HFFc6 (cell line): ENCODE data around the gene OCEL1. TPM values are rescaled to one million over a fixed set of nuclear protein-coding genes. Genes with fewer than 3 reads are reported as not detected.
A peak's percentile ranks its signal among the peaks of the same experiment; 100 is the strongest.

Source experiments
- DNase-seq: peaks from one replicate; pipeline ENCODE4 v3.0.0-alpha.2; 2018
- H3K27ac Mint-ChIP-seq: 2 replicates; pipeline ENCODE4 v1.8.0; 2020; ENCODE audit warnings: mild to moderate bottlenecking, mixed read lengths
- H3K27me3 Mint-ChIP-seq: 2 replicates; pipeline ENCODE4 v1.8.0; 2021; ENCODE audit warnings: mild to moderate bottlenecking, moderate library complexity, mixed read lengths; ENCODE audit not compliant: insufficient read depth
- H3K36me3 Mint-ChIP-seq: 2 replicates; pipeline ENCODE4 v1.8.0; 2021; ENCODE audit warnings: low read depth, mixed read lengths
- H3K4me1 Mint-ChIP-seq: 2 replicates; pipeline ENCODE4 v1.8.0; 2020; ENCODE audit warnings: low read depth, mixed read lengths
- H3K4me3 Mint-ChIP-seq: 2 replicates; pipeline ENCODE4 v1.8.0; 2020; ENCODE audit warnings: mild to moderate bottlenecking, moderate library complexity, mixed read lengths
- H3K9me3 Mint-ChIP-seq: 2 replicates; pipeline ENCODE4 v1.8.0; 2020; ENCODE audit warnings: mild to moderate bottlenecking, mixed read lengths
- total RNA-seq, 6 experiments: library from RNA; stranded (reverse); fragmentation: NEBNext Ultra II Directional; extraction: Animal tissue kit (Norgen Biotek cat#: 25700); gene quantifications; 2 replicates in 1 of 6; 3 replicates in 5 of 6; pipeline ENCODE4 v1.2.3, GENCODE V29; 2021
- TF ChIP-seq, protein P1 (sequence below): fragments of 200-600 bp; sonication (generic); IDR thresholded peaks from 2 replicates; pipeline ENCODE4 v1.5.0; 2021; ENCODE audit warnings: antibody characterized with exemption, mild to moderate bottlenecking

OCEL1 gene
- total RNA-seq, 6 experiments from 2014 or later = 13.0 to 20.3 (median 17.4) TPM

DNA sequence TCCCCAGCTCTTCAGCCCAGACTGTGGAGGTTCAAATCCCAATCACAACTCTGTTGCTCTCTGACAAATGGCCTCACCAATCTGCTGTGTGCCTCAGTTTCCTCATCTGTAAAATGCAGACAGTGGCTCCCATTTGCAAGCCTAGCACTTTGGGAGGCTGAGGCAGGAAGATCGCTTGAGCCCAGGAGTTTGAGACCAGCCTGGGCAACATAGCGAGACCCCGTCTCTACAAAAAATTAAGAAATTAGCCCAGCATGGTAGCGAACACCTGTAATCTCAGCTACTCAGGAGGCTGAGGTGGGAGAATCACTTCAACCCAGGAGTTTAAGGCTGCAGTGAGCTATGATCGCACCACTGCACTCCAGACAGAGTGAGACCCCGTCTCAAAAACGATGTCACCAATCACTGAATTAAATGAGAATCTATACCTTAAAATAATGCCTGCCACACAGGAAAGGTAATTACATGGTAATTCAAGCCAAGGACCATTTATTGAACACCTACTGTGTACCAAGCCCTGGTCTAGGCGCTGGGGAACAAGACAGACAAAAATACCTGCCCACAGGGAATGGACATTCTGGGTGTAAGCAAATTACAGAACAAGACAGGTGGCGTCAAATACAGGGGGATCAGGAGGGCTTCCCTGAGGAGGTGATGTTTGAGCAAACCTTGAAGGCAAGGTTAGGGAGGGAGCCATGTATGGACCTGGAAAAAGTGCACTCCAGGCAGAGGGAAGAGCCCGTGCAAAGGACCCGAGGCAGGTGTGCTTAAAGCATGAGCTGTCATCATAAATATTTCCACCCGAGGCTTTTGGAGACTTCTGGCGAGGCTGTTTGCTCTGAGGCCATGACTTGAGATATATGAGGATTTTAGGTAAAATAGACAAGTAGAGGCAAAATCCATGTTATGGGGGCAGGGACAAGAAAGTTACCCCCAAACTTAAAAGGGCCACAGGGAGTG lies 12.0 kb downstream of the OCEL1 start:
- H3K4me1 Mint-ChIP-seq = peaks cover 21% of the 10 kb centered on the region
- no peaks in the 10 kb centered on the region for H3K9me3 Mint-ChIP-seq
- no peak for DNase-seq
- H3K27ac Mint-ChIP-seq = no peak overlapping the region
- peaks cover 6% of the 10 kb centered on the region for H3K36me3 Mint-ChIP-seq
- TF ChIP-seq, protein P1, sequence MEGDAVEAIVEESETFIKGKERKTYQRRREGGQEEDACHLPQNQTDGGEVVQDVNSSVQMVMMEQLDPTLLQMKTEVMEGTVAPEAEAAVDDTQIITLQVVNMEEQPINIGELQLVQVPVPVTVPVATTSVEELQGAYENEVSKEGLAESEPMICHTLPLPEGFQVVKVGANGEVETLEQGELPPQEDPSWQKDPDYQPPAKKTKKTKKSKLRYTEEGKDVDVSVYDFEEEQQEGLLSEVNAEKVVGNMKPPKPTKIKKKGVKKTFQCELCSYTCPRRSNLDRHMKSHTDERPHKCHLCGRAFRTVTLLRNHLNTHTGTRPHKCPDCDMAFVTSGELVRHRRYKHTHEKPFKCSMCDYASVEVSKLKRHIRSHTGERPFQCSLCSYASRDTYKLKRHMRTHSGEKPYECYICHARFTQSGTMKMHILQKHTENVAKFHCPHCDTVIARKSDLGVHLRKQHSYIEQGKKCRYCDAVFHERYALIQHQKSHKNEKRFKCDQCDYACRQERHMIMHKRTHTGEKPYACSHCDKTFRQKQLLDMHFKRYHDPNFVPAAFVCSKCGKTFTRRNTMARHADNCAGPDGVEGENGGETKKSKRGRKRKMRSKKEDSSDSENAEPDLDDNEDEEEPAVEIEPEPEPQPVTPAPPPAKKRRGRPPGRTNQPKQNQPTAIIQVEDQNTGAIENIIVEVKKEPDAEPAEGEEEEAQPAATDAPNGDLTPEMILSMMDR = no peak
- no peak overlapping the region for H3K4me3 Mint-ChIP-seq
- H3K27me3 Mint-ChIP-seq = peaks cover 5% of the 10 kb centered on the region

DNA sequence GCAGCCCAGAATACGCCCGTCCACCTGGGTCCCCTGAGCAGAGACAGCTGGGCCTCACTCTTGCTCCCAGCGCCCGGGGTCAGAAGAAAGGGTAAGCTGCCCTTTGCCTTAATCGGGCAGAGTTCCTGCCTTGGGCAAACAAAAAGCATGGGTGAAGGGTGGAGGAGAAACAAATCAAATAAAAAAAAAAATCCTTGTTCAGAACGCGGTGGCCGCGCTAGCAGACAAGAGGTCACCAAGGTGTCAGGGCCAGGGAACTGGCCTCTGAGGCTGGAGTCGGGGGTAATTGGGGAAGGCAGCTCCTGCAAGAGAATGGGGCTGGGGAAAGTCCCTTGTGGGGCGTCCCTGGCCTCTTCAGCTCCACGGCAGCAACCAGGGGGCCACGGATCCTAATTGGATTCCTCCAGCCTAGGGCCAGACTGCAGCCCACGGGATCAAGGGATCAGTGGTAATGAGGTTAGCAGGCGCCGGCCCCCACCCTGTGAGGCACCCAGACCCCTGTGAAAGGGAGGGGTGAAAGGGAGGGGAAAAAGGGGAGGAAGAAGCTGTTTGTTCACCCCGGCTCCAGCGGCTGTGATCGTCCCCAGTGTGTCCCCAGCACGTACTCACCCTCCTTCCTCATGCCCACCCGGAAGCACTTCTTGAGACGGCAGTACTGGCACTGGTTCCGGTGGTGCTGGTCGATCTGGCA lies 14.2 kb downstream of the OCEL1 start:
- Mint-ChIP-seq H3K27me3 (peaks cover 5% of the 10 kb centered on the region), H3K4me3 (no peak overlapping the region), H3K36me3 (peaks cover 15% of the 10 kb centered on the region), H3K27ac (no peak overlapping the region), H3K9me3 (no peaks in the 10 kb centered on the region), H3K4me1 (peaks cover 24% of the 10 kb centered on the region)
- TF ChIP-seq, protein P1 = no peak
- DNase-seq = no peak

DNA sequence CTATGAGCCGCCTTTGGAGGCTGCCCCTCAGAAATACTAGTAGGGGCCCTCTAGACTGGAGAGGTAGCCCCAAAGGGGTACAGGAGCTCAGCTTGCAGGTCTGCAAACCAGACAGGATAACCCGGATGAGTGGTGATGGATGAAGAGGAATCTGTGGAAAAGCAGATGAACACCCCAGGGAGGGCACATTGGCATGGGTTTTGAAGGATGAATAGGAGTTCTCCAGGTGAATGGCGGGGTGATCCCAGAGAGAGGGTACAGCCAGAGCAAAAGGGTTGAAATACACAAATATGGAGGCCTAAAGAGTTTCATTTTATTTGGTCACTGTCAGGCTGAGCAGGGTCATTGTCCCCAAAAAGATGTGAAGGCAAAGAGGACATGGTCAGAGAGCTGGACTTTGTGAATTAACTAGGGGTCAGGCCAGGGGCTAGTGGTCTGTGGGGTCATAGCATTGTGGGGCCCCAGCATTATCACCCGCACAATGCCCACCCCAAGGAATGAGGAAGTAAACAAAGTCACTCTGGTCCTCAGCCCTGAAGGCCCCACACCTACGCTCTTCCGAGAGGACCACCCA lies 14.9 kb downstream of the OCEL1 start:
- TF ChIP-seq, protein P1 = no peak
- Mint-ChIP-seq H3K27me3 (peaks cover 5% of the 10 kb centered on the region), H3K4me3 (no peak overlapping the region), H3K27ac (peak overlapping the region; percentile 75; the same call in 1 of the 2 replicates), H3K4me1 (peaks cover 24% of the 10 kb centered on the region), H3K36me3 (peaks cover 15% of the 10 kb centered on the region), H3K9me3 (no peaks in the 10 kb centered on the region)
- DNase-seq = no peak

DNA sequence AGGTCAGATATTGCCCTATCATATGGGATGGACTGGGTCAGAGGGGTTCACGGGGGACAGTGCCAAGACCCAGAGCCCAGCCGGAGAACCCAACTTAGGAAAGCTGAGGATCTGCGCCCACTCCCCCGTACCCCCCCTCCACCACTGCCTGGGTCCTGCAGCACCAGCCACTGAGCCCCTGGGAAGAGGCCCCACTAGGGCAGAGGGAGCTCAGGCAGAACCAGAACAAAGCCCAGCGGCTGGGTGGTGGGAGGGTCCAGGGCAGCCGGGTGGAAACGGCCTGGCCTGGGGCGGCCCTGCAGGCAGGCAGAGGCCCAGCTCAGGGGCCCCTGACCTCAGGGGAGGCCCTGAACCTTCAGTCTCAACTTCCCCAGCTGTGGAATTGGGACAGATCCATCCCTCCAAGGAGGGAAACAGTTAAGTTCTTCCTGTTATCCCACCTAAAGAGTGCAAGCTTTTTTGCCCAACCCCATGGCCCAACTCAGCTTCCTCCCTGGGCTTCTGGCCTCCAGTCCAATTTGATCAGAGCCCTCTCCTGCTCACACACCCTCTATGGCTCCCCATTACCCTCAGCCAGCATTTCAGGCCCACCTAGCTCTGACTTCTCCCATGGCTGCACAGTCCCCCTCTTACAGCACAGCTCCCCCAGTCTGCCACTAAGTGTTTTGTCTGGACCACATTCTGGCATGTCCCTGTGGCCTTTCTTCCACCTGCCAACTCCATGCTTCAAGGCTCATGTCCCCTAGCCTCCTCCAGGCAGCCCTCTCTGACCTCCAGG lies 16.6 kb downstream of the OCEL1 start:
- Mint-ChIP-seq H3K4me3 (peak overlapping the region; percentile 95), H3K27me3 (peaks cover 5% of the 10 kb centered on the region), H3K9me3 (no peaks in the 10 kb centered on the region), H3K36me3 (peaks cover 15% of the 10 kb centered on the region), H3K27ac (peak overlapping the region; percentile 84), H3K4me1 (peaks cover 39% of the 10 kb centered on the region)
- no peak for DNase-seq
- TF ChIP-seq, protein P1 = no peak
